Endothelial cell of hepatic sinusoid (primary cell): ENCODE measurements around the gene SKI.

ENCODE experiments used
- in situ Hi-C: cut with HindIII; loops from 2 replicates; pipeline ENCODE4 v1.10.0; 2017; ENCODE audit warnings: low sequenced_read_pairs

The SKI gene

DNA sequence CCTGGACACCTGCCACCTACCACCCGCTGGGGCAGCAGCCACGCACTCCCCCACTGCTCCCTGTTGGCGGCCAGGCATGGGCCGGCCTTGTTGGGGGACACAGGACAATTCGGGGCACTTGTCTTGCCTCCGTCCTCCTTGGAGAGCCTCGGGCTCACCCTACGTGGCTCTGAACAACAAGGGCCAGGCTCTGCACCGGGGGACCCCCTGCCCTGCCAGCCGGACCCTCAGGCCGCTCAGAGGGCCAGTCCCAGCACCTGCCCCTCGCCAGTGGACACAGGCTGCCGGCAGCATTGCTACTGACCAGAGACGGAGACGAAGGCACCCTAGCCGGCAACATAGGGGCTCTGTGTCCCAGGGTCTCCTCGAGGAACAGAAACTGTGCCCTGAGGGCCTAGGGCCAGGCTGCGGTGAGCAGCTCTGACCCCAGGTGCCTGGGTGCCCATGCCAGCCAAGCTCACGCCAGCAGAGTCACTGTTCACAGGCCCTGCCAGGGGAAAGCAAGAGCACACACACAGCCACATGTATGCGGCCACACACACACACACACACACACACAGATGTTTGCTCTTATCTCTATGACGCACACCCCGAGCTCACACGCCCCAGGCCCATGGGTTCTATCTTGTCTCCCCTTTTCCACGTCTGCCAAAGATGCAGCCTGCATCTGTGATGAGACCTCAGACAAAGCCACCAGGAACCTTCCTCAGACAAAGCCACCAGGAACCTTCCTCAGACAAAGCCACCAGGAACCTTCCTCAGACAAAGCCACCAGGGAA lies 117.4 kb downstream of the SKI start:
- in situ Hi-C loops: loop anchor here (5.0 kb wide), 1 partner anchor 43 kb away; no protein-coding TSS in a partner anchor

DNA sequence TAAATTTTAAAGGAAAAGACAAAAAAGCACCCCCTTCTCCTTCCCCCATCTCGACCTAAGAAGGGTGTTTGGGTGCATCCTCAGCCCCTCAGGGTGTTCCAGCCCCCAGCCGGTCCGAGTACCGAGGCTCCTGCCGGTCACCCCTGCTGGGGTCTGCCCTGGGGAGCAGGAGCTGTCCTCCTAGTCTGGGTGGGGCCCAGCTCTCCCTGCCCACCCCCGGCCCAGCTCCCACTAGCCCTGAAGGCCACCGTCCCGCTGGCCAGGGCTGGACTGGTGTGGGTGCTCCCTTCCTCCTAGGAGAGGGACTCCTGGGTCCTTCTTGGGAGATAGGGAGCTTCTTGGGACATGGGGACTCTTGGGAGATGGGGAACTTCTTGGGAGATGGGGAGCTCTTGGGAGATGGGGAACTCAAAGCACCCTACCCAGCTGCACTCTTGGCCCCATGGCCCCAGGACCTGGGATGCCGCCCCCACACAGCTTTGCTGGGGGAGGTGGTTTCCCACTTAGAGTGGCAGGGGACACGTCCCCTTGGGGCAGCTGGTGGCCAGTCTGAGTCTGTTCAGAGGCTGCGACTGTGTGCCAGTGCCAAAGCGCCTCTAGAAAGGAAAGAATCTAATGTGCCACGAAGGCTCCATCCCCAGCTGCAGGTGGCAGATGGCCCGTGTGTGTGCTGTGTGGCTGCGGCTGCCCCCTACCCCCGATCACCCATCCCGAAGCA lies 118.7 kb downstream of the SKI start:
- in situ Hi-C loops: loop anchor here (5.0 kb wide), 1 partner anchor 45 kb away; no protein-coding TSS in a partner anchor

GRCh38 chr1:2347409-2347785 lies 119.3 kb downstream of the SKI start:
- in situ Hi-C loops: loop anchor here (5.0 kb wide), 1 partner anchor 45 kb away; no protein-coding TSS in a partner anchor

GRCh38 chr1:2347896-2348295 lies 119.8 kb downstream of the SKI start:
- in situ Hi-C loops: loop anchor here (5.0 kb wide), 1 partner anchor 46 kb away; no protein-coding TSS in a partner anchor

GRCh38 chr1:2348346-2349325 lies 120.5 kb downstream of the SKI start:
- in situ Hi-C loops: loop anchor here (5.0 kb wide), 1 partner anchor 46 kb away; no protein-coding TSS in a partner anchor

DNA sequence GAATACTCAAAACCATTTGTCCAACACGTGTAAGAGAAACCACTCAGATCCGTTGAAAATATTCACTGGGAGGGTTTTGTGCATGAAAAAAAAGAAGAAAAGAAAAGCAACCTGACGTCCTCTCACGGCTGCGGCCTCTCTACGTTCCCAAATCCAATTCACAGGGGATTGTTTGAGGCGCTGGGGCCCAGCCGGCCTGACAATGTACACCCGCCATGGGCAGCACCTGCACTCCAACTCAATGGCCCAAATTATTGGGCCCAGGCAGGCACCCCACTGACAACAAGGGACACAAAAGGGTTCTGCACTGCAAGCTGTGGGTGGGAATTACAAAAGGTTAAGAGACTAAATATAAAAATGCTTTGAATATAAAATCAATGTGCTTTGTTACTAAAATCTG lies 121.7 kb downstream of the SKI start:
- in situ Hi-C loops: loop anchor here (5.0 to 10.0 kb wide), 2 partner anchors 48 to 155 kb away; partner anchors contain the start of gene FAAP20

DNA sequence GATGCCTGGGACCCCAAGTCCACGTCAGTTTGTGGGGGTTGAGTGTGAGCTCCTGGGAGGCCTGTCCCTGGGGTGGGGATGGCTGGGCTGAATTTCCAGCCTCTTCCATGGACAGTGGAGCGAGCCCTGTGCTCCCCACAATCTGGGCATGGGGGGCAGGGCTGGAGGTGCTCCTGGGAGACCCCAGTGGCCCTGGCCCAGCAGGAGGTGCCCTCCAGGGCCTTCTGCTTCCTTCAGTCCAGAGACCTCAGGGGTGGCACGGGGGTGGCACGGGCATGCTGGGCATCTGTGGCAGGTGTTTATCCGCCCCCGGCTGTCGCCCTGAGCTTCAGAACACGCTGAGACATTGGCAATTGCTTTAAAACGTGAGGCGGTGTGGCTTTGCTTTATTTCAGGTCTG lies 122.4 kb downstream of the SKI start:
- in situ Hi-C loops: loop anchor here (10.0 kb wide), 1 partner anchor 156 kb away; the partner anchor contains the start of gene FAAP20

- in situ Hi-C loops: loop anchor here (10.0 kb wide), 1 partner anchor 156 kb away; the partner anchor contains the start of gene FAAP20
Observed at GRCh38 chr1:2350911-2351655, 123.0 kb downstream of the SKI start.

DNA sequence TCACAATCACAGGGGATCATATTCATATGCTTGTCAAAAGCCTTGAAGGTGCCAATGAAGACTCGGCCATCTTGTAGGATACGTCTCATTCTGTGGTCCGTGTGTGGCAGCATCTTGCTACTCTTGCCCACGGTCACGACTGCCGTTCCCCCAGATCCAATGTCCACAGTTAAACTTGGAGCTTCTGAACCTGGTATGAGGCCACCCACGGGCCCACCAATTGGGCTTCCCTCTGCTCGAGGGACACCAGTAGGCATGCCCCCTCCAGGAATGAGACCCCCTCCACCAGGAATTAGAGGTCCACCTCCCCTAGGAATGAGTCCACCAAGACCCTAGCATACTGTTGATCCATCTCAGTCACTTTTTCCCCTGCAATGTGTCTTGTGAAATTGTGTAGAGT lies 123.6 kb downstream of the SKI start:
- in situ Hi-C loops: loop anchor here (10.0 kb wide), 1 partner anchor 157 kb away; the partner anchor contains the start of gene FAAP20

DNA sequence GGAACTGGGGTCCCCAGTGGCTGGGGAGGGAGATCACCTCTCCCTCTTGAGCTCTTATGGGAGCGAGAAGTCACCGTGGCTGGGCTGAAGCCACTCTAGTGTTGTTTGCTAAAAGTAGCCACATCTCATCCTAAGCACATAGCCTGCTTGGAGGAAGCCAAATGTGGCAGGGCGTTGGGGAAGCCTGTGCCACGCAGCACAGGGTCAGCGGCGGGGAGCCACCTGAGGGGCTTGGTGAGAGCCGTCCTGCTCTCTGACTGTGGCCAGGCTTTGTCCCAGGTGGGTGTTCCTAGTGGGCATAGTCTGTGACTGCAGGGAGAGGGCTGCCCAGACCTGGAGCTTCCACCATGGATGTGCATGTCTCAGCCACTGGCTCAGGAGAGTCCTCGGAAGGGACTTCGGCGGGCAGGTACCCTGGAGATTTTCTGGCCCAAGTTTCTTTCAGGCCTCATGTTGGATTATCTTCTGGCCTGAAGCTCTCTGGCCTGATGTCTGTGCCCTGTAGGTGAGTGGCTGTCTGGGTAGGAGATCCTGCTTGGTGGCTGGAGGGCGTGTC lies 124.3 kb downstream of the SKI start:
- in situ Hi-C loops: loop anchor here (10.0 kb wide), 1 partner anchor 158 kb away; the partner anchor contains the start of gene FAAP20

DNA sequence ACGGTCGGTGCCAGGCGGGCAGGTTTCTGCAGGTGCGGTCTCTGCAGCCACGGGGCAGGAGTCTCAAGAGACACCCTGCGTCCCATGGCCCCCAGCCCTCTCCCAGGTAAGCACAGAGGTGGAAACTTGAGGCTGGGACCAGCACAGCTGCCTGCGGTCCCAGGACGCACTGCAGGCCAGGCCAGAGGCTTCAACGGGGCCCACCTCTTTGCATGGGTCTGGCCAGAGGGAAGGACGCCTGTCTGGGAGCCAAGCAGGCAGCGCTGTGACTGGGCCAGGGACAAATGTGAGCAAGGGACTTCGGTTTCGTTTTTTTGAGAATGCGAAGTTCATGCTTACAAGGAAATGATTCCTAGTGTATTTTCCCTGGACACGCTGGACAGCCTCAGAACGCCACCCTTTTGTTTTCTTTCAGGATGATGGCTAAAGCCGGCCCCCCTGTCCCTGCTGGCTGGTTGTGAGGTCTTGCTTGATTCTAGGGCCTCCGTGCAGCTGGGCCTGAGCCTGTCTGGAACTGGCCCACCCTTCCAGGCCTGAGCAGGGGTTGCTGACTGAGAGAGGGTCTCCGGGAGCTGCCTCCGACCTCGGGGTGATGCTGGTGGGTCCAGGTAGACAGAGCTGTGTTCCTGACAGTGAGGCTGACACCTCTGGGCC lies 124.9 kb downstream of the SKI start:
- in situ Hi-C loops: loop anchor here (10.0 kb wide), 1 partner anchor 158 kb away; the partner anchor contains the start of gene FAAP20

- in situ Hi-C loops: loop anchor here (10.0 kb wide), 1 partner anchor 159 kb away; the partner anchor contains the start of gene FAAP20
Observed at GRCh38 chr1:2353551-2354438, 125.7 kb downstream of the SKI start.

DNA sequence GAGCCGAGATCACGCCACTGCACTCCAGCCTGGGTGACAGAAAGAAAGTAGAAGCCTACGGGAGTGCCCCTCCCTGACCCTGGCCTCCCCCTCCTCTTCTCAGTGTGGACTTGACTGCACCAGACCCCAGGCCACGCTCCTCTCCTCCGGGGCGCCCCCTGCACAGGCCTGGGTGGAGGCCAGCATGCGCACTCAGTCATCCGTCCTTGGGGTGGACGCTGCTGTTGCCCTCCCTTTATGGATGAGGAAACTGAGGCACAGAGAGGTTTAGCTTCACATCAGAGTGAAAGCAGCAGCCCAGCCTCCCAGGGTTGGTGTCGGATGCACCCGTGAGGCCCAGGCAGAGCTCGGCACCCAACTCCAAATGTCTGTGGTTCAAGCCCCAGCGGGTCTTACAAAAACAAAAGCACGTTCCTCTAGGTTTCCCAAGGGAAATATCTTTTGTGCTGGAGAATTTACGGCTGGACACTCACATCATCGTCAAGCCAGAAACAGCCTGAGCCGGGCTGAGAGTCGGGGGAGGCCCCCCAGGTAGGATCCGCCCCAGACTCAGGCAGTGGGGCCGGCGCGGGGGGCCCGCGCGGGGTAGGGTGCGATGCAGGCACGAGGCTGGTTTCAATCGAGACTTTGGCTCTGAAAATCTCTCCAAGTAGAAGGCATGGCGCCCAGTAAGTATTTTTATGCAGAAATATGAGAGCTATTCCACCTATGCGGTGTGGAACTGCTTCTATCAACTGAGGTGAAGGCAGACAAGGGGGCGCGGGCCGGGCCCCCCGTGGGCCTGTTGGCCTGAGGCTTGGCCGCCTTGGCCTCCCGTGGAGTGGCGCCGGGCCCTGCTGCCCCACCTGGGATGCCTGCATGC lies 126.6 kb downstream of the SKI start:
- in situ Hi-C loops: loop anchor here (10.0 kb wide), 1 partner anchor 160 kb away; the partner anchor contains the start of gene FAAP20

GRCh38 chr1:2355373-2356261 lies 127.5 kb downstream of the SKI start:
- in situ Hi-C loops: loop anchor here (10.0 kb wide), 1 partner anchor 161 kb away; the partner anchor contains the start of gene FAAP20

GRCh38 chr1:2356401-2356800 lies 128.3 kb downstream of the SKI start:
- in situ Hi-C loops: loop anchor here (10.0 kb wide), 1 partner anchor 162 kb away; the partner anchor contains the start of gene FAAP20
